ENCODE data around the gene FRMD4A. TPM values are rescaled to one million over a fixed set of nuclear protein-coding genes. Genes with fewer than 3 reads are reported as not detected.
A peak's percentile ranks its signal among the peaks of the same experiment; 100 is the strongest.

FRMD4A gene
- total and polyA plus RNA-seq, 8 donors, result 6.9 to 25.3 (median 11.3) TPM

DNA sequence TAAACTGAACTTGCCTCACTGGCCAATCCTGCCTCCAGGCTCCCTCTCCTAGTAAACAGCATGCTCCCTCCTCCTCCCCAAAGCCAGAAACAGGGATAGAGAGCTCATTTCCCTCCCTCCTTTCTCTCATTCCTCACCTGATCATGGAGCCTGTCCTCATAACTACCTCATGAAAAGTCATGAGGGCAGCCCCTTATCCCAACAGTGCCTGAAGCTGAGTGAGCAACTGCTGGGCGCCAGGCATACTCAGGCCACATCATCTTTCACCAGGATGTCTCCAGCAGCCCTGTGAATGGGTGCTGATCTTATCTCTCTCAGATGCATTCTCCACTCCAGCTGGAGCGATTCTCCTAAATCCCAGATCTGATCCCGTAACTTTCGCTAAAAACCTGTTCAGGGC is 436.8 kb downstream of the FRMD4A start:
- H3K27ac ChIP-seq, result no peak overlapping the region
- H3K9me3 ChIP-seq, result no peaks in the 10 kb centered on the region
- intact Hi-C loops (cut with DNase I; ENCODE audit: low total_unique reads), result no loop called here
- whole genome bisulfite sequencing, 5 donors, result 82 to 90% (median 89%) methylated on average over 4 of the region's 4 CpGs
- peaks cover 0 to 57% (median 22%) of the 10 kb centered on the region in 3 donors for H3K27me3 ChIP-seq
- no peak for DNase-seq
- H3K4me1 ChIP-seq, result peaks cover 0 to 24% (median 15%) of the 10 kb centered on the region in 4 donors
- H3K36me3 ChIP-seq, result no peaks in the 10 kb centered on the region
- TF ChIP-seq, protein P1, sequence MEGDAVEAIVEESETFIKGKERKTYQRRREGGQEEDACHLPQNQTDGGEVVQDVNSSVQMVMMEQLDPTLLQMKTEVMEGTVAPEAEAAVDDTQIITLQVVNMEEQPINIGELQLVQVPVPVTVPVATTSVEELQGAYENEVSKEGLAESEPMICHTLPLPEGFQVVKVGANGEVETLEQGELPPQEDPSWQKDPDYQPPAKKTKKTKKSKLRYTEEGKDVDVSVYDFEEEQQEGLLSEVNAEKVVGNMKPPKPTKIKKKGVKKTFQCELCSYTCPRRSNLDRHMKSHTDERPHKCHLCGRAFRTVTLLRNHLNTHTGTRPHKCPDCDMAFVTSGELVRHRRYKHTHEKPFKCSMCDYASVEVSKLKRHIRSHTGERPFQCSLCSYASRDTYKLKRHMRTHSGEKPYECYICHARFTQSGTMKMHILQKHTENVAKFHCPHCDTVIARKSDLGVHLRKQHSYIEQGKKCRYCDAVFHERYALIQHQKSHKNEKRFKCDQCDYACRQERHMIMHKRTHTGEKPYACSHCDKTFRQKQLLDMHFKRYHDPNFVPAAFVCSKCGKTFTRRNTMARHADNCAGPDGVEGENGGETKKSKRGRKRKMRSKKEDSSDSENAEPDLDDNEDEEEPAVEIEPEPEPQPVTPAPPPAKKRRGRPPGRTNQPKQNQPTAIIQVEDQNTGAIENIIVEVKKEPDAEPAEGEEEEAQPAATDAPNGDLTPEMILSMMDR (IDR thresholded peaks at IDR 0.05), result no peak
- TF ChIP-seq POLR2A (IDR thresholded peaks at IDR 0.05) (no peak), POLR2AphosphoS5 (IDR thresholded peaks at IDR 0.05) (no peak), EP300 (IDR thresholded peaks at IDR 0.05) (no peak)
- H3K4me3 ChIP-seq, result no peak overlapping the region

DNA sequence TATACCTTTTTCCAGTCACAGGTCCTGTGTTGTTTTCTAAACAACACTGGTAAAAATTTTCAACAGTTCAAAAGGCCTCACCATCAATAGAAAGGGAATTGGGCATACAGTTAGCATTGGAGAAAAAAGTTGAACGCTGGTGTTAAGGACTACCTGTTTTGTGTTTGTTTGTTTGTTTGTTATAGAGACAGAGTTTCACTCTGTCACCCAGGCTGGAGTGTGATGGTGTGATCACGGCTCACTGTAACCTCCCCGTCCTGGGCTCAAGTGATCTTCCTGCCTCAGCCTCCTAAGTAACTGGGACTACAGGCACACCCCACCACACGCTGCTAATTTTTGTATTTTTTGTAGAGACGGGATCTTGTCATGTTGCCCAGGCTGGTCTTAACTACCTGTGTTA is 437.9 kb downstream of the FRMD4A start:
- no peak overlapping the region for H3K4me3 ChIP-seq
- intact Hi-C loops (cut with DNase I; ENCODE audit: low total_unique reads), result no loop called here
- TF ChIP-seq POLR2A (IDR thresholded peaks at IDR 0.05) (no peak), POLR2AphosphoS5 (IDR thresholded peaks at IDR 0.05) (no peak), EP300 (IDR thresholded peaks at IDR 0.05) (no peak)
- TF ChIP-seq, protein P1 (IDR thresholded peaks at IDR 0.05), result no peak
- H3K27ac ChIP-seq, result no peak overlapping the region
- peaks cover 0 to 57% (median 22%) of the 10 kb centered on the region in 3 donors for H3K27me3 ChIP-seq
- DNase-seq, result no peak
- H3K9me3 ChIP-seq, result no peaks in the 10 kb centered on the region
- 84 to 92% (median 89%) methylated on average over 5 of the region's 5 CpGs for WGBS, 5 donors
- H3K4me1 ChIP-seq, result peaks cover 0 to 24% (median 15%) of the 10 kb centered on the region in 4 donors
- no peaks in the 10 kb centered on the region for H3K36me3 ChIP-seq

DNA sequence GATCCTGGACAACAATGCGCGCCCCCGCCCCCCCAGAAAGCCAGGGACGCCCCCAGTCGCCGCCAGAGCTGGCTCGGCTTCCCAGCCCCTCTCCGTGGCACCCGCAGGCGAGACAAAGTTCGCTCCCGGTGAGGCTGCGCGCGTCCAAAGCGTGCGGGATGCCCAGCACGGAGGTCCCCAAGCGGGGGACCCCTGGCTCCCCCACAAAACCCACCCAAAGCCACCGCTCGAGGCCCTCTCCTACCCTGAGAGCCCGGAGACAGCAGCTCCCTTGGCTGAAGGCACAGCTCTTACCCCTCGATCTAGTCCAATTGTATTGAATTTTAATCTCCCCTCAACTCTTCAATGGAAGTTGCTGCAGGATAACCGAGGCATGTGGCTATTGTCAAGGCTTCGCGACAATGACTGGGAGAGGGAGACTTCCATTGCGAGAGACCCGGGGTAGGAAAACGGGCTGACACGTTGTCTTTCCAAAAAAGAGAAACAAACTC is 438.7 kb downstream of the FRMD4A start:
- H3K4me1 ChIP-seq, result peaks cover 0 to 24% (median 15%) of the 10 kb centered on the region in 4 donors
- intact Hi-C loops (cut with DNase I; ENCODE audit: low total_unique reads), result no loop called here
- DNase-seq, result no peak
- H3K27ac ChIP-seq, result peak overlapping the region in 4 of 5 donors; percentile 41 to 77 (median 69)
- H3K4me3 ChIP-seq, result peak overlapping the region; percentile 44 to 51 (median 50)
- TF ChIP-seq POLR2A (IDR thresholded peaks at IDR 0.05) (no peak), EP300 (IDR thresholded peaks at IDR 0.05) (no peak), POLR2AphosphoS5 (IDR thresholded peaks at IDR 0.05) (no peak)
- TF ChIP-seq, protein P1 (IDR thresholded peaks at IDR 0.05), result no peak
- no peaks in the 10 kb centered on the region for H3K9me3 ChIP-seq
- peaks cover 0 to 57% (median 22%) of the 10 kb centered on the region in 3 donors for H3K27me3 ChIP-seq
- 9 to 19% (median 10%) methylated on average over 17 to 30 of the region's 30 CpGs for WGBS, 5 donors
- no peaks in the 10 kb centered on the region for H3K36me3 ChIP-seq

DNA sequence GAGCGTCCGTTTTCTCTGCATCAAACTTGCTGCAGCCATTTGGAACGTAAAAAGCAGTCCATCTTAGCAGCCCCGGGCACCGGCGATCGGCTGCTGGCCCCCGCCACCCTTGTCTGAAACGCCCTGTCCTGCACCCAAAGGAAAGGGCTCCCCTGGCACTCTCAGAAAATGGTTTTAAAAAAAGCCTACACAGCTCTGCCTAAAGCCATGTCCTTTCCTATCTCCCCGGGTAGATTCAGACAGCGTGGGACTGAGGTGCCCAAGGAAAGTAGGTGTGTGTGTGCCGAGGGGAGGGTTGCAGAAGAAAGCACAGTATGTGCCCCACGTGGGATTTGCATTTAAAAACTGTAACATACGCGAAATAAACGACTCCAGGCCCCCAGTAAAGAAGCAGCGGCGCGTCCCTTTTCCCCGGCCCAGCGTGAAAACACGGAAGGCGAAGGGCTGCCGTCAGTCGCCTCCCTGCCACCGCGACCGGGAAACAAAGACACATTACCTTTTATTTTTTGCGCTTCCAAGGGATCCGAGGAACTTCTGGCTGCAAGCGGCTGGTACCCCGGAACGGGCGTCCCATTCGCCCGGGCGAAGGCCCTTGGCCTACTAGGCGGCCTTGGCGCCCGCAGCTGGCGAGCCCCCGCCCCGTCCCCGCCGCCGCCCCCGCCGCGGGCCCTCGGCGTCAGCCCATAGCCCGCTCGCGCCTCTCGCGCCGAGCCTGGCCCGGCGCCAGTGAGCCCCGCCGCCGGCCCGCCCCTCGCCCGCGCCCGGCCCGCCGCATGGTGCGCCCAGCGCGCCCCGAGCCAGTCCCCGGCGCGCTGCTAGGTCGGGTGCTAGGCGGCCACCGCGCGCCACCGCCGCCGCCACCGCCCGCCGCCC is 439.4 kb downstream of the FRMD4A start:
- peak overlapping the region; percentile 44 to 51 (median 50) for H3K4me3 ChIP-seq
- peak in 1 of 2 donors; percentile 69 for DNase-seq
- intact Hi-C loops (cut with DNase I; ENCODE audit: low total_unique reads), result no loop called here
- WGBS, 5 donors, result 2 to 5% (median 3%) methylated on average over 51 to 87 of the region's 87 CpGs
- H3K4me1 ChIP-seq, result peaks cover 0 to 24% (median 15%) of the 10 kb centered on the region in 4 donors
- TF ChIP-seq, protein P1 (IDR thresholded peaks at IDR 0.05), result no peak
- TF ChIP-seq POLR2AphosphoS5 (IDR thresholded peaks at IDR 0.05) (no peak), POLR2A (IDR thresholded peaks at IDR 0.05) (no peak), EP300 (IDR thresholded peaks at IDR 0.05) (no peak)
- peak overlapping the region in 4 of 5 donors; percentile 59 to 77 (median 69) for H3K27ac ChIP-seq
- H3K27me3 ChIP-seq, result peaks cover 0 to 57% (median 22%) of the 10 kb centered on the region in 3 donors
- no peaks in the 10 kb centered on the region for H3K36me3 ChIP-seq
- no peaks in the 10 kb centered on the region for H3K9me3 ChIP-seq

Measured in stomach (tissue), 9 donors.